Smooth muscle cell (in vitro differentiated cells): ENCODE data around the gene LMCD1. TPM values are rescaled to one million over a fixed set of nuclear protein-coding genes. Genes with fewer than 3 reads are reported as not detected.
A peak's percentile ranks its signal among the peaks of the same experiment; 100 is the strongest.

ENCODE experiments used
- DNase-seq: peaks from one replicate; lab custom pipeline; 2025; ENCODE audit not compliant: unreplicated experiment; lab: John Stamatoyannopoulos, UW
- H2AFZ ChIP-seq: fragments of 200-600 bp; sonication (generic); 2 replicates; pipeline ENCODE4 v1.6.0; 2016; ENCODE audit warnings: antibody characterized with exemption, low read depth, mild to moderate bottlenecking
- H3F3A ChIP-seq: fragments of 200-600 bp; sonication (generic); 2 replicates; pipeline ENCODE4 v1.6.0; 2017; ENCODE audit warnings: antibody characterized with exemption, low read depth
- H3K27ac ChIP-seq: fragments of 200-600 bp; sonication (generic); 2 replicates; pipeline ENCODE4 v1.5.1; 2016; ENCODE audit warnings: low read depth, mild to moderate bottlenecking
- H3K27me3 ChIP-seq: fragments of 200-600 bp; sonication (generic); 2 replicates; pipeline ENCODE4 v1.6.1; 2016; ENCODE audit warnings: low read depth, mild to moderate bottlenecking
- H3K36me3 ChIP-seq: fragments of 200-600 bp; sonication (generic); 2 replicates; pipeline ENCODE4 v1.5.1; 2016; ENCODE audit warnings: low read depth
- H3K4me1 ChIP-seq: fragments of 200-600 bp; sonication (generic); 2 replicates; pipeline ENCODE4 v1.5.1; 2016; ENCODE audit warnings: low read depth
- H3K4me2 ChIP-seq: fragments of 200-600 bp; sonication (generic); 2 replicates; pipeline ENCODE4 v1.6.0; 2016; ENCODE audit warnings: mild to moderate bottlenecking
- H3K4me3 ChIP-seq: fragments of 200-600 bp; sonication (generic); 2 replicates; pipeline ENCODE4 v1.5.1; 2016; ENCODE audit warnings: mild to moderate bottlenecking
- H3K79me2 ChIP-seq: fragments of 200-600 bp; sonication (generic); 2 replicates; pipeline ENCODE4 v1.6.0; 2016; ENCODE audit warnings: low read depth, mild to moderate bottlenecking
- H3K9ac ChIP-seq: fragments of 200-600 bp; sonication (generic); 2 replicates; pipeline ENCODE4 v1.6.0; 2016; ENCODE audit warnings: low read depth
- H3K9me3 ChIP-seq: fragments of 200-600 bp; sonication (generic); replicated peaks from 2 replicates; pipeline ENCODE4 v1.5.1; 2016; ENCODE audit warnings: low read depth
- H4K20me1 ChIP-seq: fragments of 200-600 bp; sonication (generic); 2 replicates; pipeline ENCODE4 v1.6.0; 2016; ENCODE audit warnings: low read depth
- CTCF ChIP-seq: fragments of 200-600 bp; sonication (generic); IDR thresholded peaks from 2 replicates; pipeline ENCODE4 v1.5.1; 2017; ENCODE audit warnings: borderline replicate concordance, mild to moderate bottlenecking, antibody characterized with exemption; ENCODE audit not compliant: insufficient read depth, poor library complexity, severe bottlenecking
- WGBS: methylation state at CpG from one replicate; pipeline ENCODE4 v1.1.7; 2016; ENCODE audit warnings: low lambda C conversion rate; 5-methylcytosine and 5-hydroxymethylcytosine counted together
- polyA plus RNA-seq: library from polyadenylated mRNA; unstranded; fragments of >200 nt; fragmentation: Nextera tagmentation; extraction: Ambion mirVana; gene quantifications from 2 replicates; pipeline ENCODE4 v1.2.1, GENCODE V29; 2016
- total RNA-seq: library from RNA; depleted of rRNA; stranded (reverse); fragments of >200 nt; gene quantifications from 2 replicates; pipeline ENCODE4 v1.2.3, GENCODE V29; 2014

The LMCD1 gene
- total RNA-seq (187 and 276 TPM in 2 replicates), polyA plus RNA-seq (356 and 524 TPM in 2 replicates)

GRCh38 chr3:8501371-8502131, at the start of gene LMCD1:
Gene LMCD1 (plus strand): TSS chr3:8501823. CDS start chr3:8501939, 116 bp downstream.
- Histone ChIP-seq H3K9ac (peak within 1 kb of the TSS; percentile 85), H2AFZ (peak within 1 kb of the TSS; percentile 42), H3K79me2 (peaks cover 47% of the 10 kb centered on the region), H3K27ac (peak within 1 kb of the TSS; percentile 93), H3K36me3 (no peaks in the 10 kb centered on the region), H3K4me3 (peak within 1 kb of the TSS; percentile 66), H3K4me1 (peaks cover 46% of the 10 kb centered on the region), H3F3A (peaks cover 35% of the 10 kb centered on the region), H3K4me2 (peak within 1 kb of the TSS; percentile 92), H3K9me3 (no peaks in the 10 kb centered on the region), H4K20me1 (peaks cover 46% of the 10 kb centered on the region), H3K27me3 (no peaks in the 10 kb centered on the region)
- TF ChIP-seq CTCF: no peak
- peak; percentile 83 for DNase-seq
- 2% methylated on average over 46 of the region's 49 CpGs for WGBS

- no peak for TF ChIP-seq CTCF
- Histone ChIP-seq H3K9ac (no peak overlapping the region), H3K27ac (no peak overlapping the region)
Observed at GRCh38 chr3:8452112-8452511, 49.5 kb upstream of the LMCD1 start.

GRCh38 chr3:8453153-8453552, 48.5 kb upstream of the LMCD1 start:
- 91% methylated on average over 5 of the region's 5 CpGs for WGBS
- no peak for TF ChIP-seq CTCF
- Histone ChIP-seq H3F3A (no peaks in the 10 kb centered on the region), H4K20me1 (no peaks in the 10 kb centered on the region), H3K4me1 (peaks cover 11% of the 10 kb centered on the region), H3K27me3 (no peaks in the 10 kb centered on the region), H2AFZ (no peak overlapping the region), H3K36me3 (no peaks in the 10 kb centered on the region), H3K4me3 (no peak overlapping the region), H3K79me2 (no peaks in the 10 kb centered on the region), H3K4me2 (no peak overlapping the region), H3K9me3 (no peaks in the 10 kb centered on the region), H3K9ac (no peak overlapping the region), H3K27ac (no peak overlapping the region)
- no peak for DNase-seq

More at GRCh38 chr3:8452112-8452511, 49.5 kb upstream of the LMCD1 start:
- Histone ChIP-seq H3K4me2 (no peak overlapping the region), H3K4me1 (peaks cover 11% of the 10 kb centered on the region), H4K20me1 (no peaks in the 10 kb centered on the region), H3K27me3 (no peaks in the 10 kb centered on the region), H3K9me3 (no peaks in the 10 kb centered on the region), H3F3A (no peaks in the 10 kb centered on the region), H3K36me3 (no peaks in the 10 kb centered on the region), H3K4me3 (no peak overlapping the region), H2AFZ (no peak overlapping the region), H3K79me2 (no peaks in the 10 kb centered on the region)
- WGBS: 95% methylated on average over 4 of the region's 4 CpGs
- DNase-seq: no peak
